NT2/D1 (cell line): ENCODE measurements around the gene TMEM131.

Experiments
- DNase-seq: peaks from one replicate; pipeline ENCODE4 v3.0.0-alpha.2; 2011; ENCODE audit warnings: low read depth, low spot score
- H3K27me3 ChIP-seq: 2 replicates; pipeline ENCODE4 v1.6.0; 2011; ENCODE audit warnings: mild to moderate bottlenecking; ENCODE audit not compliant: insufficient read length, insufficient read depth
- H3K36me3 ChIP-seq: 2 replicates; pipeline ENCODE4 v1.6.1; 2011; ENCODE audit warnings: mild to moderate bottlenecking, low read length, mixed read lengths; ENCODE audit not compliant: insufficient read depth, insufficient read length
- H3K4me1 ChIP-seq: 2 replicates; pipeline ENCODE4 v1.5.1; 2011; ENCODE audit not compliant: insufficient read depth, insufficient read length
- H3K4me3 ChIP-seq: 2 replicates; pipeline ENCODE4 v1.5.1; 2011; ENCODE audit warnings: low read depth; ENCODE audit not compliant: insufficient read length
- H3K9ac ChIP-seq: 2 replicates; pipeline ENCODE4 v1.6.0; 2011; ENCODE audit warnings: low read depth; ENCODE audit not compliant: insufficient read length
- H3K9me3 ChIP-seq: 2 replicates; pipeline ENCODE4 v1.5.1; 2011; ENCODE audit warnings: mild to moderate bottlenecking, low read length; ENCODE audit not compliant: insufficient read depth
- SUZ12 ChIP-seq: IDR thresholded peaks from 2 replicates; pipeline ENCODE4 v1.6.1; 2011; ENCODE audit not compliant: insufficient read length, insufficient read depth; ENCODE audit errors: extremely low read depth
- YY1 ChIP-seq: IDR thresholded peaks from 2 replicates; pipeline ENCODE4 v1.6.1; 2011; ENCODE audit not compliant: insufficient read length, insufficient read depth
- ZNF274 ChIP-seq: IDR thresholded peaks from 2 replicates; pipeline ENCODE4 v1.6.1; 2011; ENCODE audit warnings: mild to moderate bottlenecking, low read depth, low read length

TMEM131 gene

GRCh38 chr2:97755491-97755890 lies 240.3 kb downstream of the TMEM131 start:
- Histone ChIP-seq H3K4me3 (no peak overlapping the region), H3K9me3 (no peaks in the 10 kb centered on the region), H3K9ac (no peak overlapping the region), H3K27me3 (no peaks in the 10 kb centered on the region), H3K4me1 (peaks cover 3% of the 10 kb centered on the region), H3K36me3 (peaks cover 50% of the 10 kb centered on the region)
- TF ChIP-seq ZNF274 (no peak), YY1 (no peak), SUZ12 (no peak)
- no peak for DNase-seq

GRCh38 chr2:97754690-97755346 lies 240.9 kb downstream of the TMEM131 start:
- Histone ChIP-seq H3K9me3 (no peaks in the 10 kb centered on the region), H3K27me3 (no peaks in the 10 kb centered on the region), H3K36me3 (peaks cover 44% of the 10 kb centered on the region), H3K4me1 (peaks cover 3% of the 10 kb centered on the region), H3K9ac (no peak overlapping the region), H3K4me3 (no peak overlapping the region)
- no peak for TF ChIP-seq YY1
- TF ChIP-seq ZNF274: no peak
- TF ChIP-seq SUZ12: no peak
- DNase-seq: no peak

GRCh38 chr2:97752342-97753334 lies 243.1 kb downstream of the TMEM131 start:
- Histone ChIP-seq H3K27me3 (no peaks in the 10 kb centered on the region), H3K9ac (no peak overlapping the region), H3K4me3 (no peak overlapping the region), H3K9me3 (no peaks in the 10 kb centered on the region), H3K36me3 (peaks cover 27% of the 10 kb centered on the region), H3K4me1 (peaks cover 10% of the 10 kb centered on the region)
- DNase-seq: no peak
- TF ChIP-seq SUZ12 (no peak), YY1 (no peak), ZNF274 (no peak)

- Histone ChIP-seq H3K4me1 (peaks cover 10% of the 10 kb centered on the region), H3K36me3 (peaks cover 20% of the 10 kb centered on the region), H3K27me3 (no peaks in the 10 kb centered on the region), H3K9ac (no peak overlapping the region), H3K4me3 (no peak overlapping the region), H3K9me3 (no peaks in the 10 kb centered on the region)
- TF ChIP-seq YY1 (no peak), ZNF274 (no peak), SUZ12 (no peak)
- DNase-seq: no peak
These were observed 244.0 kb downstream of the TMEM131 start for GRCh38 chr2:97751752-97752151.

GRCh38 chr2:97750017-97750416 lies 245.7 kb downstream of the TMEM131 start:
- Histone ChIP-seq H3K4me3 (no peak overlapping the region), H3K4me1 (peaks cover 10% of the 10 kb centered on the region), H3K27me3 (no peaks in the 10 kb centered on the region), H3K9me3 (no peaks in the 10 kb centered on the region), H3K36me3 (peaks cover 7% of the 10 kb centered on the region), H3K9ac (no peak overlapping the region)
- no peak for DNase-seq
- TF ChIP-seq ZNF274 (no peak), SUZ12 (no peak), YY1 (no peak)

GRCh38 chr2:97749581-97749980 lies 246.2 kb downstream of the TMEM131 start:
- Histone ChIP-seq H3K36me3 (peaks cover 3% of the 10 kb centered on the region), H3K9ac (no peak overlapping the region), H3K27me3 (no peaks in the 10 kb centered on the region), H3K4me1 (peaks cover 10% of the 10 kb centered on the region), H3K9me3 (no peaks in the 10 kb centered on the region), H3K4me3 (no peak overlapping the region)
- TF ChIP-seq SUZ12: no peak
- no peak for TF ChIP-seq ZNF274
- no peak for TF ChIP-seq YY1
- no peak for DNase-seq

GRCh38 chr2:97747716-97748115 lies 248.0 kb downstream of the TMEM131 start:
- no peaks in the 10 kb centered on the region for H3K36me3 ChIP-seq
- H3K27me3 ChIP-seq: no peaks in the 10 kb centered on the region
- H3K4me1 ChIP-seq: peaks cover 10% of the 10 kb centered on the region
- no peak overlapping the region for H3K4me3 ChIP-seq
- no peak for TF ChIP-seq YY1
- no peak for TF ChIP-seq ZNF274
- no peak for TF ChIP-seq SUZ12
- no peak overlapping the region for H3K9ac ChIP-seq
- no peak for DNase-seq
- H3K9me3 ChIP-seq: no peaks in the 10 kb centered on the region
